Measurements from ENCODE around the gene SLC2A3. TPM values are rescaled to one million over a fixed set of nuclear protein-coding genes. Genes with fewer than 3 reads are reported as not detected.
"Not testable (repeated sequence)": the region's sequence is repeated elsewhere in the genome, so short reads cannot be mapped to it uniquely, and the experiment has no call there.

The SLC2A3 gene
- total RNA-seq, 1 donor from 2014 or later, result 548 TPM

- H3K4me1 Mint-ChIP-seq, result peaks cover 43% of the 10 kb centered on the region
- H3K9me3 ChIP-seq (ENCODE audit: low read depth); DNase-seq (ENCODE audit: low spot score); H2AFZ ChIP-seq (replicated peaks); H3K27me3 Mint-ChIP-seq (ENCODE audit: insufficient read depth, low read depth); H4K20me1 ChIP-seq (ENCODE audit: low read depth); H3K36me3 Mint-ChIP-seq; H3K27me3 ChIP-seq; H3K9me3 Mint-ChIP-seq; H3K27ac Mint-ChIP-seq; H3K9ac ChIP-seq; H3K79me2 ChIP-seq (ENCODE audit: low read depth); H3K36me3 ChIP-seq: not testable (repeated sequence)
- H3K4me3 ChIP-seq, result peak overlapping the region; percentile 47
- peak overlapping the region; percentile 97 for H3K27ac ChIP-seq
- peaks cover 13% of the 10 kb centered on the region for H3K4me1 ChIP-seq
- H3K4me2 ChIP-seq, result peak overlapping the region; percentile 56
- H3K4me3 Mint-ChIP-seq, result peak overlapping the region; percentile 41
- H3F3A ChIP-seq (ENCODE audit: low read depth), result peaks cover 20% of the 10 kb centered on the region
Observed at GRCh38 chr12:7971765-7972164, 35.8 kb upstream of the SLC2A3 start.

GRCh38 chr12:7970475-7971252 is 34.7 kb upstream of the SLC2A3 start:
- Histone ChIP-seq H3K4me2 (peak overlapping the region; percentile 56), H4K20me1 (ENCODE audit: low read depth) (no peaks in the 10 kb centered on the region), H3K9ac (no peak overlapping the region), H3K27ac (peak overlapping the region; percentile 97), H3K27me3 (no peaks in the 10 kb centered on the region), H3K79me2 (ENCODE audit: low read depth) (no peaks in the 10 kb centered on the region), H3K36me3 (no peaks in the 10 kb centered on the region), H3K4me3 (peak overlapping the region; percentile 47), H3K4me1 (peaks cover 13% of the 10 kb centered on the region), H3K9me3 (ENCODE audit: low read depth) (no peaks in the 10 kb centered on the region), H2AFZ (replicated peaks) (no peak overlapping the region), H3F3A (ENCODE audit: low read depth) (peaks cover 20% of the 10 kb centered on the region)
- peak; percentile 98 for DNase-seq (ENCODE audit: low spot score)
- H3K27ac Mint-ChIP-seq, result peak overlapping the region; percentile 93
- H3K27me3 Mint-ChIP-seq (ENCODE audit: insufficient read depth, low read depth), result peaks cover 4% of the 10 kb centered on the region
- no peak for TF ChIP-seq EZH2 (IDR thresholded peaks at IDR 0.05)
- no peak for TF ChIP-seq EZH2phosphoT487 (IDR thresholded peaks at IDR 0.05)
- TF ChIP-seq CTCF (IDR thresholded peaks at IDR 0.05), result peak; percentile 17
- peaks cover 34% of the 10 kb centered on the region for H3K4me1 Mint-ChIP-seq
- H3K36me3 Mint-ChIP-seq, result peaks cover 3% of the 10 kb centered on the region
- peaks cover 2% of the 10 kb centered on the region for H3K9me3 Mint-ChIP-seq
- H3K4me3 Mint-ChIP-seq, result peak overlapping the region; percentile 80

- no peak overlapping the region for H2AFZ ChIP-seq (replicated peaks)
- Mint-ChIP-seq H3K4me3 (no peak overlapping the region), H3K27ac (no peak overlapping the region), H3K36me3 (peaks cover 3% of the 10 kb centered on the region), H3K9me3 (peaks cover 2% of the 10 kb centered on the region), H3K27me3 (ENCODE audit: insufficient read depth, low read depth) (peaks cover 2% of the 10 kb centered on the region), H3K4me1 (peaks cover 22% of the 10 kb centered on the region)
- no peaks in the 10 kb centered on the region for H3K9me3 ChIP-seq (ENCODE audit: low read depth)
- H3K4me1 ChIP-seq, result peaks cover 8% of the 10 kb centered on the region
- TF ChIP-seq EZH2 (IDR thresholded peaks at IDR 0.05) (no peak), EZH2phosphoT487 (IDR thresholded peaks at IDR 0.05) (no peak), CTCF (IDR thresholded peaks at IDR 0.05) (no peak)
- no peak overlapping the region for H3K4me2 ChIP-seq
- no peaks in the 10 kb centered on the region for H4K20me1 ChIP-seq (ENCODE audit: low read depth)
- H3F3A ChIP-seq (ENCODE audit: low read depth), result peaks cover 39% of the 10 kb centered on the region
- DNase-seq (ENCODE audit: low spot score), result no peak
- no peak overlapping the region for H3K4me3 ChIP-seq
- no peaks in the 10 kb centered on the region for H3K27me3 ChIP-seq
- no peaks in the 10 kb centered on the region for H3K36me3 ChIP-seq
- H3K9ac ChIP-seq, result no peak overlapping the region
- H3K27ac ChIP-seq, result no peak overlapping the region
- H3K79me2 ChIP-seq (ENCODE audit: low read depth), result no peaks in the 10 kb centered on the region
Observed at GRCh38 chr12:7966563-7966962, 30.6 kb upstream of the SLC2A3 start.

- H3K9ac ChIP-seq; H3K27ac ChIP-seq; H4K20me1 ChIP-seq (ENCODE audit: low read depth); H3K9me3 Mint-ChIP-seq; H3K27me3 ChIP-seq; DNase-seq (ENCODE audit: low spot score); H3K79me2 ChIP-seq (ENCODE audit: low read depth); H3K36me3 Mint-ChIP-seq; H3K9me3 ChIP-seq (ENCODE audit: low read depth); H3K36me3 ChIP-seq; H3K4me3 Mint-ChIP-seq; H3K27me3 Mint-ChIP-seq (ENCODE audit: insufficient read depth, low read depth); H2AFZ ChIP-seq (replicated peaks); H3K4me2 ChIP-seq; H3K4me3 ChIP-seq: not testable (repeated sequence)
- peaks cover 14% of the 10 kb centered on the region for H3K4me1 ChIP-seq
- H3K4me1 Mint-ChIP-seq, result peaks cover 20% of the 10 kb centered on the region
- peaks cover 34% of the 10 kb centered on the region for H3F3A ChIP-seq (ENCODE audit: low read depth)
- H3K27ac Mint-ChIP-seq, result peak overlapping the region; percentile 72
Observed at GRCh38 chr12:7964669-7965068, 28.7 kb upstream of the SLC2A3 start.

Measured in neural progenitor cell (in vitro differentiated cells).